Adrenal gland (tissue), 5 donors: ENCODE results near the gene NECTIN3.

Experiments
- POLR2A ChIP-seq, 2 donors: fragments of 450-650 bp; IDR thresholded peaks; one replicate each; pipeline ENCODE4 v1.6.1; 2017; ENCODE audit warnings: antibody characterized with exemption in 2 of 2, mild to moderate bottlenecking in 2 of 2, moderate library complexity in 1 of 2
- TF ChIP-seq, protein P1 (sequence below), 6 experiments: fragments of 450-650 bp in 4 of 6; fragments of 200-600 bp in 2 of 6; sonication (generic) in 1 of 6; IDR thresholded peaks; 1 replicate in 5 of 6; 2 replicates in 1 of 6; pipeline versions ENCODE4 v1.5.1 to v1.8.0; 2016 to 2021; ENCODE audit warnings: antibody characterized with exemption in 6 of 6, mild to moderate bottlenecking in 2 of 6, moderate library complexity in 1 of 6
- donor health status: DM: no; HTN: no; CAD: no.

DNA sequence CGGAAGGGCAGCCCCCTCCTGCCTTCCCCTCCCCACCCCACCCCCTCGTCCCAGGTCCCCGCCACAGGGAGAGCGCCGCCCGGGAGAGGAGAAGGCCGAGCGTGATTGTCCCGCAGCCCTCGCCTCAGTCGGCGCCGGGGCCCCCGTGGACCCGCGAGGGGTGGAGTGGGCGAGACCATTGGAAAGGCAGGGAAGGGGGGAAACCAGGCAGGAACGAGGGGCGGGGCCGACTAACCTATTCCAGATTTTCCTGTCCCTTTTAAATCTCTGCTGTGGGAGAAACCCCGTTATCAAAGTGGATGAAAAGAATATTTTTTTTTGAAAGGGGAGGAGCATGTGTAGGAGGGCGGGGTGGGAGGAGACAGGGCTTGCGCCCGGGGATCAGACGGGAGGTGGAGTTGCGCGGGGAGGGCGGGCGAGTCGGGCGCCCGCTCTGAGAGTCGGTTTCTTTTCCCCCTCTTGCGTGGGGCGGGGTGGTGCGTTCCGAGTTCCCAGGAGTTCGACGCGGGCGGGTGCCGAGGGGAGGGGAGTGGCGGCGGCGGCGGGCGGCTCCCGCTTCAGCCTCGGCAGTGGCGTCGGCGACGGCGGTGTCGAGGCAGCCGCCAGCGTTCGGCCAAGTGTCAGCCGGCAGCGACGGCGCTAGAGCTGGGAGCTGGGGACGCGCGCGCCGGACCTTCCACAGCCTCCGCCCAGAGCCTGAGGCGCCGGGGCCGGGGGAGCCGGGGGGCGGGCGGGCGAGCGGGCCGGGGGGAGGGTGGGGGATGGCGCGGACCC is at the start of gene NECTIN3:
- TF ChIP-seq POLR2A (IDR thresholded peaks at IDR 0.05), result peak in 1 of 2 donors; percentile 71
- TF ChIP-seq, protein P1, sequence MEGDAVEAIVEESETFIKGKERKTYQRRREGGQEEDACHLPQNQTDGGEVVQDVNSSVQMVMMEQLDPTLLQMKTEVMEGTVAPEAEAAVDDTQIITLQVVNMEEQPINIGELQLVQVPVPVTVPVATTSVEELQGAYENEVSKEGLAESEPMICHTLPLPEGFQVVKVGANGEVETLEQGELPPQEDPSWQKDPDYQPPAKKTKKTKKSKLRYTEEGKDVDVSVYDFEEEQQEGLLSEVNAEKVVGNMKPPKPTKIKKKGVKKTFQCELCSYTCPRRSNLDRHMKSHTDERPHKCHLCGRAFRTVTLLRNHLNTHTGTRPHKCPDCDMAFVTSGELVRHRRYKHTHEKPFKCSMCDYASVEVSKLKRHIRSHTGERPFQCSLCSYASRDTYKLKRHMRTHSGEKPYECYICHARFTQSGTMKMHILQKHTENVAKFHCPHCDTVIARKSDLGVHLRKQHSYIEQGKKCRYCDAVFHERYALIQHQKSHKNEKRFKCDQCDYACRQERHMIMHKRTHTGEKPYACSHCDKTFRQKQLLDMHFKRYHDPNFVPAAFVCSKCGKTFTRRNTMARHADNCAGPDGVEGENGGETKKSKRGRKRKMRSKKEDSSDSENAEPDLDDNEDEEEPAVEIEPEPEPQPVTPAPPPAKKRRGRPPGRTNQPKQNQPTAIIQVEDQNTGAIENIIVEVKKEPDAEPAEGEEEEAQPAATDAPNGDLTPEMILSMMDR (IDR thresholded peaks at IDR 0.05), result no peak
